GM10266 (cell line): Measurements from ENCODE around the gene SHC2.
"Not testable (repeated sequence)": the region's sequence is repeated elsewhere in the genome, so short reads cannot be mapped to it uniquely, and the experiment has no call there.

Experiments used
- DNase-seq: peaks from one replicate; pipeline ENCODE4 v3.0.0; 2012; ENCODE audit errors: extremely low spot score
- TF ChIP-seq, protein P1 (sequence below): IDR thresholded peaks from 2 replicates; pipeline ENCODE4 v1.5.1; 2012; ENCODE audit warnings: mild to moderate bottlenecking, low read depth; ENCODE audit not compliant: control insufficient read depth, insufficient read depth; ENCODE audit errors: missing control alignments

The SHC2 gene

DNA sequence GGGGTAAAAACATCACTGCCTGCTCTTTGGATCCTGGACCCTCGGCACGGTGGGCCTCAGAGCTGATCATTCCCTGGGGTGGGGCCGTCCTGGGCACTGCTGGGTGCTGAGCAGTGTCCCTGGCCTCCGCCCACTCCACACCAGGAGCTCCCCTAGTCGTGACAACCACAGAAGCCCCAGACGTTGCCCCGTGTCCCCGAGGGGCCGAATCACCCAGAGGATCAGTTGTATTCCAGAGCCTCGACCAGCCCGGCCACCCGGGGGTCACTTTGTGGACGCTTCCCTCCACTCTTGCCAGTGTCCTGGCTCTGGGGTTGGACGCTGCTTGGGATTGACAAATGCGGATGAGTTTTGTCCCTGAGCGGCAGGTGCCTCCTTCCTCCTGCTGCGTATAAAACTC lies 62.1 kb downstream of the SHC2 start:
- TF ChIP-seq, protein P1, sequence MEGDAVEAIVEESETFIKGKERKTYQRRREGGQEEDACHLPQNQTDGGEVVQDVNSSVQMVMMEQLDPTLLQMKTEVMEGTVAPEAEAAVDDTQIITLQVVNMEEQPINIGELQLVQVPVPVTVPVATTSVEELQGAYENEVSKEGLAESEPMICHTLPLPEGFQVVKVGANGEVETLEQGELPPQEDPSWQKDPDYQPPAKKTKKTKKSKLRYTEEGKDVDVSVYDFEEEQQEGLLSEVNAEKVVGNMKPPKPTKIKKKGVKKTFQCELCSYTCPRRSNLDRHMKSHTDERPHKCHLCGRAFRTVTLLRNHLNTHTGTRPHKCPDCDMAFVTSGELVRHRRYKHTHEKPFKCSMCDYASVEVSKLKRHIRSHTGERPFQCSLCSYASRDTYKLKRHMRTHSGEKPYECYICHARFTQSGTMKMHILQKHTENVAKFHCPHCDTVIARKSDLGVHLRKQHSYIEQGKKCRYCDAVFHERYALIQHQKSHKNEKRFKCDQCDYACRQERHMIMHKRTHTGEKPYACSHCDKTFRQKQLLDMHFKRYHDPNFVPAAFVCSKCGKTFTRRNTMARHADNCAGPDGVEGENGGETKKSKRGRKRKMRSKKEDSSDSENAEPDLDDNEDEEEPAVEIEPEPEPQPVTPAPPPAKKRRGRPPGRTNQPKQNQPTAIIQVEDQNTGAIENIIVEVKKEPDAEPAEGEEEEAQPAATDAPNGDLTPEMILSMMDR, result no peak
- DNase-seq, result no peak

DNA sequence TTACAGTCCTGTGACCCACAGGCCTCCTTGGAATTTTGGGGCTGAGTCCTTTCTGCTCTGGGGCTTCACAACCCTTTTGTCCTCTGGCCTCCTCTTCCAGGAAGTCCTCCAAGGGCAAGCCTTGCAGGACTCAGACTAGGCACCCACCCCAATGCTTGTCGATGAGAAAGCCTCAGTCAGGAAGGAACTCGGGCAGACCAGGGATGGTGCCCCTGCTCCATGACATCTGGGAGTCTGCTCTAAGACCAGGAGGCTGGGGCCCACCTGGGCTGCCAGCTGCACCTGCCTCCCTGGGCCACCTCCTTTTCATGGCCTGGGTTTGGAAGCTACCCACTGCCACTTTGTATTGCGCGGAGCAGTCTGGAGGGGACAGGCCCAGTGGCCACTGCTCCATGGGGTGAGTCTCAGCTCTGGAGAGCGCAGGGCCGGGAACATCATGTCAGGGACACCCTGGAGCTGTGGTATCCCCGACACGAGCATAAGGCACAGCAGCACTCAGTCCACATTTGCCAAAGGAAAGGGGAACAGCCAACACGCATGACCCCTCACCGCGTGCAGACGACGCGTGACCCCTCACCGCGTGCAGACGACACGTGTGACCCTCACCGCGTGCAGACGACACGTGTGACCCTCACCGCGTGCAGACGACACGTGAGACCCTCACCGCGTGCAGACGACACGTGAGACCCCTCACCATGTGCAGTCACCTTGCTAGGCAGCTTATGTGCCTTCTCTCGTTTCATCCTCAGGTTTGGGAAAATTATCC lies 62.7 kb downstream of the SHC2 start:
- TF ChIP-seq, protein P1, result no peak
- no peak for DNase-seq

DNA sequence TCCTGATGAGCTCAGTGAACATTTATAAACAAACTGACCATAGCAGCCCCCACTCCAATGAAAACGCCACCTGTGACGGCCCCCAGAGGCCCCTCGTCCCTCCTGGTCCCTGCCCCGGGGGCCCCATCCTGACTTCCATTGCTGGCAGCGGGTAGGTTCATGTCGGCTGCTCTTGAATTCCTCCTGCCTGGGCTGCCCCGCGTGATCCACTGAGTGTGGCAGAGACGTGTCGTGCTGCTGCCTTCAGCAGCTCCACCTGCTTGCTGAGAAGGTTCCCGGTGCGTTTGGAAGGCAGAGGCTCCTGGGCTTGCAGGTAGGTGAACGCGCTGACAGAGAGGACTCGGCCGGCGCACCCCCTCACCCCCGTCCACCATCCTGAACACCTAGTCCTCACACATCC lies 63.5 kb downstream of the SHC2 start:
- DNase-seq, result no peak
- TF ChIP-seq, protein P1, result no peak

DNA sequence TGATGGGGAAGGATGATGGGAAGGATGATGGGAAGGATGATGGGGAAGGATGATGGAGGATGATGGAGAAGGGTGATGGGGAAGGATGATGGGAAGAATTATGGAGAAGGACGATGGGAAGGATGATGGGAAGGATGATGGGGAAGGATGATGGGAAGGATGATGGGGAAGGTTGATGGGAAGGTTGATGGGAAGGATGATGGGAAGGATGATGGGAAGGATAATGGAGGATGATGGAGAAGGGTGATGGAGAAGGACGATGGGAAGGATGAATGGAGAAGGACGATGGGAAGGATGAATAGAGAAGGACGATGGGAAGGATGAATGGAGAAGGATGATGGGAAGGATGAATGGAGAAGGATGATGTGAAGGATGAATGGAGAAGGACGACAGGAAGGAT lies 65.4 kb downstream of the SHC2 start:
- TF ChIP-seq, protein P1, result no peak
- no peak for DNase-seq

DNA sequence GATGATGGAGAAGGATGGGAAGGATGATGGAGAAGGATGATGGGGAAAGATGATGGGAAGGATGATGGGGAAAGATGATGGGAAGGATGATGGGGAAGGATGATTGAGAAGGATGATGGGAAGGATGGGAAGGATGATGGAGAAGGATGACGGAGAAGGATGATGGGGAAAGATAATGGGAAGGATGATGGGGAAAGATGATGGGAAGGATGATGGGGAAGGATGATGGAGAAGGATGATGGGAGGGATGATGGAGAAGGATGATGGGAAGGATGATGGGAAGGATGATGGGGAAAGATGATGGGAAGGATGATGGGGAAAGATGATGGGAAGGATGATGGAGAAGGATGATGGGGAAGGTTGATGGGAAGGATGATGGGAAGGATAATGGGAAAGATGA lies 66.0 kb downstream of the SHC2 start:
- not testable (repeated sequence) for DNase-seq

DNA sequence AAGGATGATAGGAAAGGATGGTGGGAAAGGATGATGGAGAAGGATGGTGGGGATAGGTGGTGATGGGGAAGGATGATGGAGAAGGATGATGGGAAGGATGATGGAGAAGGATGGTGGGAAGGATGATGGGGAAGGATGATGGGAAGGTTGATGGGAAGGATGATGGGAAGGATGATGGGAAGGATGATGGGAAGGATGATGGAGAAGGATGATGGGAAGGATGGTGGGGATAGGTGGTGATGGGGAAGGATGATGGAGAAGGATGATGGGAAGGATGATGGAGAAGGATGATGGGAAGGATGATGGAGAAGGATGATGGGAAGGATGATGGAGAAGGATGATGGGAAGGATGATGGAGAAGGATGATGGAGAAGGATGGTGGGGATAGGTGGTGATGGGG lies 67.3 kb downstream of the SHC2 start:
- not testable (repeated sequence) for DNase-seq

DNA sequence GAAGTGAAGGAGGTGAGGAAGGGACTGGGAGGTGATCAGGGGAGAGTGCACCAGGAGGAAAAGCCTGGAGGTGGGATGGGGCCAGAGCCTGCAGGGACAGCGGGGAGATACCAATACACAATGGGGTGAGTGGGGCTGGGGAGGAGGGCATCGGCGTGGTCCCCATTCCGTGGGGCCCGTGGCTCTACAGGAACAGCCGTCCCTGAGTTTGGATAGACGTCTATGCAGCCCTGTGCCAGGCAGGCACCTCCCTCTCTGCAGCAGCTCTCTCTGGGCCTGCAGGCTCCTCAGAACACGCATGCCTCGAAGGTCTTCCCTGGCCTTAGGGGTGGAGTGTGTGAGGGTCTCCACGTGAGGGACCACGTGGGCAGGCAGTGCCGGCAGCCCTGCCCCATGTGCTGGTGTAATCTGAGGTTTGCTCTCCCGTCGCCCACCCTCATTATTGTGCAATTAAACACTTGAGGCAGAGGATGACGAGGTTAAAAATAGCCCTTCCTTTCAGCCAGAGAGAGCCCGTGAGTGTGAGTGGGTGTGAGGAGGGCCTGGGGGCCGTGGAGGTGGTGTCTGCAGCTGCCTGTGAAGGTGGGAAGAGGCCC lies 68.4 kb downstream of the SHC2 start:
- TF ChIP-seq, protein P1, result no peak
- DNase-seq, result no peak

DNA sequence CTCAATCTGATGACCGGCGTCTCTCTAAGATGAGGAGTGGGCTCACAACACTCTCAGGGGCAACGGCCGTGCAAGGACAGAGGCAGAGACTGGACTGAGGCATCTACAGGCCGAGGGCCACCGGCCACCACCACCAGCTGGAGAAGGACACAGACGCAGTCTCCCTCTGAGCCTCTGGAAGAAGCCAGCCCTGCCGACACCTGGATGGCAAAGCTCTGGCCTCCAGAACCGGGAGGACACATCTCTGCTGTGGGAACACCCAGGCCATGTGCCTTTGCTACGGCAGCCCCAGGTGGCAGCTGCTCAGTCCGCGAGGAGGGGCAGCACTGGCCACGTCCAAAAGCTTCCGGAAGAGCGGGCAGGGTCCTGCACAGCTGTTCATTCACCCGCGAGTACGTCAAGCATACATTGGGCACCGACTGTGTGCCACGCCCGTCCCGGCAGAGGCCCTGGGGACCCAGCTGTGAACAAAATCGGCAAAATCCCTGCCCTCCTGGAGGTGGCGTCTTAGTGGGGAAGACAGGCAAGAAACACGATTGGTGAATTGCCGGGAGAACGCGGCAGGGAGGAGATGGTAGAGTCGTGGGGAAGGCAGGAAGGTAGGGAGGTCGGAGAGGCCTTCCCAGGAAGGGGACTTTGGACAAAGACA lies 69.0 kb downstream of the SHC2 start:
- DNase-seq, result no peak
- TF ChIP-seq, protein P1, result no peak
